ENCODE measurements around the gene DPP10.

DNA sequence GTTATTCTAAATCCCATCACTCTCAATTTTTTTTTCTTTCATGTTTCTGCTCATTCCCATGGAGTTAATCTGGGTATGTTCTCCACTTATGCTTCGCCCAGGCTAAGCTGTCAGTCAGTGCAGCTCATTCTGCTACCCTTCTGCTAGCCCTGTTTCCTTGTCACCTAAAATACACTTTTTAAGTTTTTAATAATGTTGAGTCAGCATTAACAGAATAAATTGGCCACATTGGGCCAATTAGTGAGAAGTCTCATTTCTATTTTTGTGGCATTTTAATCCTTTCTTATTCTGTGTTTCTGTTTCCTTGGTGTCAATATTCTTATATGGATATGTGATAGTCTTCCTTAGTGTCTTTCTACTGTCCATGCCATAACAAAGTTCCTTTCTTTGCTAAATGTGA lies 1126.2 kb downstream of the DPP10 start:
- TF ChIP-seq, protein P1, sequence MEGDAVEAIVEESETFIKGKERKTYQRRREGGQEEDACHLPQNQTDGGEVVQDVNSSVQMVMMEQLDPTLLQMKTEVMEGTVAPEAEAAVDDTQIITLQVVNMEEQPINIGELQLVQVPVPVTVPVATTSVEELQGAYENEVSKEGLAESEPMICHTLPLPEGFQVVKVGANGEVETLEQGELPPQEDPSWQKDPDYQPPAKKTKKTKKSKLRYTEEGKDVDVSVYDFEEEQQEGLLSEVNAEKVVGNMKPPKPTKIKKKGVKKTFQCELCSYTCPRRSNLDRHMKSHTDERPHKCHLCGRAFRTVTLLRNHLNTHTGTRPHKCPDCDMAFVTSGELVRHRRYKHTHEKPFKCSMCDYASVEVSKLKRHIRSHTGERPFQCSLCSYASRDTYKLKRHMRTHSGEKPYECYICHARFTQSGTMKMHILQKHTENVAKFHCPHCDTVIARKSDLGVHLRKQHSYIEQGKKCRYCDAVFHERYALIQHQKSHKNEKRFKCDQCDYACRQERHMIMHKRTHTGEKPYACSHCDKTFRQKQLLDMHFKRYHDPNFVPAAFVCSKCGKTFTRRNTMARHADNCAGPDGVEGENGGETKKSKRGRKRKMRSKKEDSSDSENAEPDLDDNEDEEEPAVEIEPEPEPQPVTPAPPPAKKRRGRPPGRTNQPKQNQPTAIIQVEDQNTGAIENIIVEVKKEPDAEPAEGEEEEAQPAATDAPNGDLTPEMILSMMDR (conservative IDR thresholded peaks at IDR 0.05; ENCODE audit: low read depth, low read length), result no peak
- TF ChIP-seq EZH2 (IDR thresholded peaks at IDR 0.05; ENCODE audit: low read length, unreplicated experiment), result no peak
- no peak for TF ChIP-seq EZH2phosphoT487 (IDR thresholded peaks at IDR 0.05; ENCODE audit: borderline replicate concordance, low read length)

Data from PC-3 (cell line).